GM23338 (cell line): ENCODE data around the gene NKAPD1. TPM values are rescaled to one million over a fixed set of nuclear protein-coding genes. Genes with fewer than 3 reads are reported as not detected.

Source experiments
- ATAC-seq: fragments of 200-7000 bp; cut with Tn5 transposase; 3 replicates; pipeline ENCODE4 v1.9.1; 2020
- DNase-seq: peaks from one replicate; pipeline ENCODE4 v3.0.0-alpha.2; 2015; ENCODE audit warnings: low spot score
- H2AFZ ChIP-seq: fragments of 200-600 bp; sonication (generic); 2 replicates; pipeline ENCODE4 v1.8.0; 2016; ENCODE audit warnings: antibody characterized with exemption, mild to moderate bottlenecking, moderate library complexity
- H3F3A ChIP-seq: fragments of 200-600 bp; sonication (generic); replicated peaks from 2 replicates; pipeline ENCODE4 v1.8.0; 2017; ENCODE audit warnings: antibody characterized with exemption, mixed run types, low read depth
- H3K27ac ChIP-seq: fragments of 200-600 bp; sonication (generic); 2 replicates; pipeline ENCODE4 v1.6.1; 2016; ENCODE audit warnings: low read depth
- H3K27me3 ChIP-seq: fragments of 200-600 bp; sonication (generic); 2 replicates; pipeline ENCODE4 v1.8.0; 2016; ENCODE audit warnings: mild to moderate bottlenecking, mixed run types, moderate library complexity; ENCODE audit not compliant: insufficient read depth
- H3K36me3 ChIP-seq: fragments of 200-600 bp; sonication (generic); 2 replicates; pipeline ENCODE4 v1.8.0; 2016; ENCODE audit warnings: mild to moderate bottlenecking; ENCODE audit not compliant: insufficient read depth
- H3K4me1 ChIP-seq: fragments of 200-600 bp; sonication (generic); 2 replicates; pipeline ENCODE4 v1.8.0; 2016; ENCODE audit warnings: mild to moderate bottlenecking, moderate library complexity; ENCODE audit not compliant: insufficient read depth
- H3K4me2 ChIP-seq: fragments of 200-600 bp; sonication (generic); 2 replicates; pipeline ENCODE4 v1.7.1; 2017; ENCODE audit warnings: mixed run types
- H3K4me3 ChIP-seq: fragments of 200-600 bp; sonication (generic); 2 replicates; pipeline ENCODE4 v1.6.1; 2016; ENCODE audit warnings: mixed run types
- H3K79me2 ChIP-seq: fragments of 200-600 bp; sonication (generic); replicated peaks from 2 replicates; pipeline ENCODE4 v1.8.0; 2017; ENCODE audit warnings: mild to moderate bottlenecking; ENCODE audit not compliant: insufficient read depth
- H3K9me2 ChIP-seq: fragments of 200-600 bp; sonication (generic); 2 replicates; pipeline ENCODE4 v1.8.0; 2017; ENCODE audit not compliant: insufficient read depth
- H4K20me1 ChIP-seq: fragments of 200-600 bp; sonication (generic); replicated peaks from 2 replicates; pipeline ENCODE4 v1.8.0; 2017; ENCODE audit warnings: mild to moderate bottlenecking; ENCODE audit not compliant: insufficient read depth
- H3K27ac Mint-ChIP-seq: 2 replicates; pipeline ENCODE4 v1.8.0; 2020; ENCODE audit warnings: inconsistent platforms, mild to moderate bottlenecking, moderate library complexity, mixed read lengths
- H3K27me3 Mint-ChIP-seq: 3 replicates; pipeline ENCODE4 v1.8.0; 2022; ENCODE audit warnings: low read depth, mild to moderate bottlenecking, moderate library complexity, mixed read lengths, inconsistent platforms; ENCODE audit not compliant: insufficient read depth, poor library complexity
- H3K36me3 Mint-ChIP-seq: 3 replicates; pipeline ENCODE4 v1.8.0; 2021; ENCODE audit warnings: low read depth, mild to moderate bottlenecking, inconsistent platforms, moderate library complexity, mixed read lengths
- H3K4me1 Mint-ChIP-seq: 3 replicates; pipeline ENCODE4 v1.8.0; 2020; ENCODE audit warnings: mild to moderate bottlenecking, inconsistent platforms, mixed read lengths
- H3K4me3 Mint-ChIP-seq: 3 replicates; pipeline ENCODE4 v1.8.0; 2021; ENCODE audit warnings: moderate library complexity, mild to moderate bottlenecking, inconsistent platforms, mixed read lengths
- H3K9me3 Mint-ChIP-seq: 3 replicates; pipeline ENCODE4 v1.8.0; 2020; ENCODE audit warnings: moderate library complexity, mild to moderate bottlenecking, inconsistent platforms, mixed read lengths
- CREB1 ChIP-seq: fragments of 250-450 bp; sonication (Bioruptor Pico); IDR thresholded peaks from 2 replicates; pipeline ENCODE4 v1.5.0; 2020; ENCODE audit warnings: low read depth, mild to moderate bottlenecking, moderate library complexity
- CTCF ChIP-seq, 2 experiments: fragments of 200-600 bp in 1 of 2; sonication (generic) in 1 of 2; conservative IDR thresholded peaks; 2 replicates each; pipeline versions ENCODE4 v1.5.1 to v1.6.1; 2016 to 2017; ENCODE audit warnings: antibody characterized with exemption in 2 of 2, low read depth in 2 of 2, mild to moderate bottlenecking in 2 of 2, moderate library complexity in 1 of 2
- EZH2 ChIP-seq: fragments of 200-600 bp; sonication (generic); IDR thresholded peaks from one replicate; pipeline ENCODE4 v1.8.0; 2017; ENCODE audit warnings: antibody characterized with exemption, mild to moderate bottlenecking, low read depth; ENCODE audit not compliant: unreplicated experiment
- EZH2phosphoT487 ChIP-seq: fragments of 200-600 bp; sonication (generic); IDR thresholded peaks from one replicate; pipeline ENCODE4 v1.8.1; 2018; ENCODE audit warnings: antibody characterized with exemption; ENCODE audit not compliant: unreplicated experiment
- NANOG ChIP-seq: IDR thresholded peaks from 2 replicates; pipeline ENCODE4 v1.6.1; 2016; ENCODE audit warnings: antibody characterized with exemption, borderline replicate concordance
- POLR2AphosphoS5 ChIP-seq: IDR thresholded peaks from 2 replicates; pipeline ENCODE4 v1.6.1; 2016; ENCODE audit warnings: antibody characterized with exemption, low read depth
- STAT1 ChIP-seq: IDR thresholded peaks from one replicate; pipeline ENCODE4 v1.6.1; 2016; ENCODE audit warnings: antibody characterized with exemption; ENCODE audit not compliant: unreplicated experiment
- ZNF114 ChIP-seq: fragments of 250-450 bp; sonication (Bioruptor Pico); IDR thresholded peaks from 2 replicates; pipeline ENCODE4 v1.5.0; 2020; ENCODE audit warnings: mild to moderate bottlenecking, moderate library complexity
- ZNF331 ChIP-seq: fragments of 250-450 bp; sonication (Bioruptor Pico); IDR thresholded peaks from 2 replicates; pipeline ENCODE4 v1.5.0; 2020; ENCODE audit warnings: low read depth, mild to moderate bottlenecking, moderate library complexity
- polyA plus RNA-seq: library from polyadenylated mRNA; unstranded; fragments of >200 nt; fragmentation: Nextera tagmentation; extraction: Ambion mirVana; gene quantifications from 2 replicates; pipeline ENCODE4 v1.2.1, GENCODE V29; 2016
- total RNA-seq: library from RNA; depleted of rRNA; stranded (reverse); fragments of >200 nt; shearing (Covaris generic); gene quantifications from 2 replicates; pipeline ENCODE4 v1.2.3, GENCODE V29; 2014
- TF ChIP-seq, protein P1 (sequence below): fragments of 250-450 bp; sonication (Bioruptor Pico); IDR thresholded peaks from 2 replicates; pipeline ENCODE4 v1.5.0; 2020; ENCODE audit warnings: mild to moderate bottlenecking, moderate library complexity
- TF ChIP-seq, protein P2 (sequence below): IDR thresholded peaks from one replicate; pipeline ENCODE4 v1.6.1; 2018; ENCODE audit warnings: antibody characterized with exemption; ENCODE audit not compliant: unreplicated experiment

Gene NKAPD1
- total and polyA plus RNA-seq, 2 experiments from 2014 or later: 14.6 to 40.6 TPM

DNA sequence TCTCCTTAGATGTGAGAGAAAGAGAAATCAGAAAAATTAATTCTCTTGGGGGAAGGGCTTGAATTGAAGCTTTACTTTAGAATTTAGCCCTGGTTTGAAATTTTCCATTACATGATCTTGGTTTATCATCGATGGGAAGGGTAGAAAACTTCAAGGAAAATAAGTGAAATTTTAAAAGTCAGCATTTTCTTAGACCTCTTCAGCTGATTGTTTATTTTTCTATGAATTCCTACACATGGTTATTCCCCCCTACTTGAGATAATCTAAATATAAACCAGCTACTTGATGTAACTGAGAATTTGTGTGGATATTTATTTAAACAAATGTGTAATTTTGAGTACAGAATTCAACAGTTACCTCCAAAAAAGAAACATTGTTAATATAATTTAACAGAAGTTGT, 11.2 kb upstream of the NKAPD1 start:
- no peaks in the 10 kb centered on the region for H3K27me3 Mint-ChIP-seq
- ATAC-seq (no peak), DNase-seq (no peak)
- H3K9me3 Mint-ChIP-seq: no peaks in the 10 kb centered on the region
- 0 out of 2 replicates have a peak, but pooled peaks cover 6% of the 10 kb centered on the region for H4K20me1 ChIP-seq
- H3K27ac ChIP-seq: no peak overlapping the region
- no peaks in the 10 kb centered on the region for H3K79me2 ChIP-seq
- H3K27ac Mint-ChIP-seq: no peak overlapping the region
- no peak overlapping the region for H3K4me3 ChIP-seq
- H3K36me3 Mint-ChIP-seq: peaks cover 31% of the 10 kb centered on the region; the same call in 2 of the 3 replicates
- no peak overlapping the region for H3K4me2 ChIP-seq
- H3K36me3 ChIP-seq: peaks cover 7% of the 10 kb centered on the region; the same call in 1 of the 2 replicates
- no peak overlapping the region for H3K4me3 Mint-ChIP-seq
- no peaks in the 10 kb centered on the region for H3K4me1 Mint-ChIP-seq
- H3K9me2 ChIP-seq: no peaks in the 10 kb centered on the region
- TF ChIP-seq CREB1 (CRISPR knock-in tag) (no peak), STAT1 (no peak), NANOG (no peak), POLR2AphosphoS5 (no peak), CTCF (conservative IDR thresholded peaks at IDR 0.05; ENCODE audit: low read depth in 2 of 2) (no peak), ZNF331 (CRISPR knock-in tag) (no peak), EZH2 (no peak), ZNF114 (no peak), EZH2phosphoT487 (no peak)
- TF ChIP-seq, protein P1, sequence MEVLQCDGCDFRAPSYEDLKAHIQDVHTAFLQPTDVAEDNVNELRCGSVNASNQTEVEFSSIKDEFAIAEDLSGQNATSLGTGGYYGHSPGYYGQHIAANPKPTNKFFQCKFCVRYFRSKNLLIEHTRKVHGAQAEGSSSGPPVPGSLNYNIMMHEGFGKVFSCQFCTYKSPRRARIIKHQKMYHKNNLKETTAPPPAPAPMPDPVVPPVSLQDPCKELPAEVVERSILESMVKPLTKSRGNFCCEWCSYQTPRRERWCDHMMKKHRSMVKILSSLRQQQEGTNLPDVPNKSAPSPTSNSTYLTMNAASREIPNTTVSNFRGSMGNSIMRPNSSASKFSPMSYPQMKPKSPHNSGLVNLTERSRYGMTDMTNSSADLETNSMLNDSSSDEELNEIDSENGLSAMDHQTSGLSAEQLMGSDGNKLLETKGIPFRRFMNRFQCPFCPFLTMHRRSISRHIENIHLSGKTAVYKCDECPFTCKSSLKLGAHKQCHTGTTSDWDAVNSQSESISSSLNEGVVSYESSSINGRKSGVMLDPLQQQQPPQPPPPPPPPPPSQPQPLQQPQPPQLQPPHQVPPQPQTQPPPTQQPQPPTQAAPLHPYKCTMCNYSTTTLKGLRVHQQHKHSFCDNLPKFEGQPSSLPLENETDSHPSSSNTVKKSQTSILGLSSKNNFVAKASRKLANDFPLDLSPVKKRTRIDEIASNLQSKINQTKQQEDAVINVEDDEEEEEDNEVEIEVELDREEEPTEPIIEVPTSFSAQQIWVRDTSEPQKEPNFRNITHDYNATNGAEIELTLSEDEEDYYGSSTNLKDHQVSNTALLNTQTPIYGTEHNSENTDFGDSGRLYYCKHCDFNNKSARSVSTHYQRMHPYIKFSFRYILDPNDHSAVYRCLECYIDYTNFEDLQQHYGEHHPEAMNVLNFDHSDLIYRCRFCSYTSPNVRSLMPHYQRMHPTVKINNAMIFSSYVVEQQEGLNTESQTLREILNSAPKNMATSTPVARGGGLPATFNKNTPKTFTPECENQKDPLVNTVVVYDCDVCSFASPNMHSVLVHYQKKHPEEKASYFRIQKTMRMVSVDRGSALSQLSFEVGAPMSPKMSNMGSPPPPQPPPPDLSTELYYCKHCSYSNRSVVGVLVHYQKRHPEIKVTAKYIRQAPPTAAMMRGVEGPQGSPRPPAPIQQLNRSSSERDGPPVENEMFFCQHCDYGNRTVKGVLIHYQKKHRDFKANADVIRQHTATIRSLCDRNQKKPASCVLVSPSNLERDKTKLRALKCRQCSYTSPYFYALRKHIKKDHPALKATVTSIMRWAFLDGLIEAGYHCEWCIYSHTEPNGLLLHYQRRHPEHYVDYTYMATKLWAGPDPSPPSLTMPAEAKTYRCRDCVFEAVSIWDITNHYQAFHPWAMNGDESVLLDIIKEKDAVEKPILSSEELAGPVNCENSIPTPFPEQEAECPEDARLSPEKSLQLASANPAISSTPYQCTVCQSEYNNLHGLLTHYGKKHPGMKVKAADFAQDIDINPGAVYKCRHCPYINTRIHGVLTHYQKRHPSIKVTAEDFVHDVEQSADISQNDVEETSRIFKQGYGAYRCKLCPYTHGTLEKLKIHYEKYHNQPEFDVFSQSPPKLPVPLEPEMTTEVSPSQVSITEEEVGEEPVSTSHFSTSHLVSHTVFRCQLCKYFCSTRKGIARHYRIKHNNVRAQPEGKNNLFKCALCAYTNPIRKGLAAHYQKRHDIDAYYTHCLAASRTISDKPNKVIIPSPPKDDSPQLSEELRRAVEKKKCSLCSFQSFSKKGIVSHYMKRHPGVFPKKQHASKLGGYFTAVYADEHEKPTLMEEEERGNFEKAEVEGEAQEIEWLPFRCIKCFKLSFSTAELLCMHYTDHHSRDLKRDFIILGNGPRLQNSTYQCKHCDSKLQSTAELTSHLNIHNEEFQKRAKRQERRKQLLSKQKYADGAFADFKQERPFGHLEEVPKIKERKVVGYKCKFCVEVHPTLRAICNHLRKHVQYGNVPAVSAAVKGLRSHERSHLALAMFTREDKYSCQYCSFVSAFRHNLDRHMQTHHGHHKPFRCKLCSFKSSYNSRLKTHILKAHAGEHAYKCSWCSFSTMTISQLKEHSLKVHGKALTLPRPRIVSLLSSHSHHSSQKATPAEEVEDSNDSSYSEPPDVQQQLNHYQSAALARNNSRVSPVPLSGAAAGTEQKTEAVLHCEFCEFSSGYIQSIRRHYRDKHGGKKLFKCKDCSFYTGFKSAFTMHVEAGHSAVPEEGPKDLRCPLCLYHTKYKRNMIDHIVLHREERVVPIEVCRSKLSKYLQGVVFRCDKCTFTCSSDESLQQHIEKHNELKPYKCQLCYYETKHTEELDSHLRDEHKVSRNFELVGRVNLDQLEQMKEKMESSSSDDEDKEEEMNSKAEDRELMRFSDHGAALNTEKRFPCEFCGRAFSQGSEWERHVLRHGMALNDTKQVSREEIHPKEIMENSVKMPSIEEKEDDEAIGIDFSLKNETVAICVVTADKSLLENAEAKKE (CRISPR knock-in tag): no peak
- TF ChIP-seq, protein P2, sequence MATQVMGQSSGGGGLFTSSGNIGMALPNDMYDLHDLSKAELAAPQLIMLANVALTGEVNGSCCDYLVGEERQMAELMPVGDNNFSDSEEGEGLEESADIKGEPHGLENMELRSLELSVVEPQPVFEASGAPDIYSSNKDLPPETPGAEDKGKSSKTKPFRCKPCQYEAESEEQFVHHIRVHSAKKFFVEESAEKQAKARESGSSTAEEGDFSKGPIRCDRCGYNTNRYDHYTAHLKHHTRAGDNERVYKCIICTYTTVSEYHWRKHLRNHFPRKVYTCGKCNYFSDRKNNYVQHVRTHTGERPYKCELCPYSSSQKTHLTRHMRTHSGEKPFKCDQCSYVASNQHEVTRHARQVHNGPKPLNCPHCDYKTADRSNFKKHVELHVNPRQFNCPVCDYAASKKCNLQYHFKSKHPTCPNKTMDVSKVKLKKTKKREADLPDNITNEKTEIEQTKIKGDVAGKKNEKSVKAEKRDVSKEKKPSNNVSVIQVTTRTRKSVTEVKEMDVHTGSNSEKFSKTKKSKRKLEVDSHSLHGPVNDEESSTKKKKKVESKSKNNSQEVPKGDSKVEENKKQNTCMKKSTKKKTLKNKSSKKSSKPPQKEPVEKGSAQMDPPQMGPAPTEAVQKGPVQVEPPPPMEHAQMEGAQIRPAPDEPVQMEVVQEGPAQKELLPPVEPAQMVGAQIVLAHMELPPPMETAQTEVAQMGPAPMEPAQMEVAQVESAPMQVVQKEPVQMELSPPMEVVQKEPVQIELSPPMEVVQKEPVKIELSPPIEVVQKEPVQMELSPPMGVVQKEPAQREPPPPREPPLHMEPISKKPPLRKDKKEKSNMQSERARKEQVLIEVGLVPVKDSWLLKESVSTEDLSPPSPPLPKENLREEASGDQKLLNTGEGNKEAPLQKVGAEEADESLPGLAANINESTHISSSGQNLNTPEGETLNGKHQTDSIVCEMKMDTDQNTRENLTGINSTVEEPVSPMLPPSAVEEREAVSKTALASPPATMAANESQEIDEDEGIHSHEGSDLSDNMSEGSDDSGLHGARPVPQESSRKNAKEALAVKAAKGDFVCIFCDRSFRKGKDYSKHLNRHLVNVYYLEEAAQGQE: no peak
- no peaks in the 10 kb centered on the region for H3F3A ChIP-seq
- no peaks in the 10 kb centered on the region for H3K4me1 ChIP-seq
- H2AFZ ChIP-seq: no peak overlapping the region
- no peaks in the 10 kb centered on the region for H3K27me3 ChIP-seq
